Stomach (tissue), 4 donors: Measurements from ENCODE around the gene VAMP5.

Experiments used
- POLR2AphosphoS5 ChIP-seq, 3 donors: sonication (generic); formaldehyde crosslinking; IDR thresholded peaks; one replicate each; pipeline ENCODE4 v1.6.1; 2016; ENCODE audit warnings: antibody characterized with exemption in 3 of 3
- TF ChIP-seq, protein P1 (sequence below), 7 experiments: fragments of 450-650 bp in 4 of 7; fragments of 200-600 bp in 3 of 7; sonication (generic) in 3 of 7; IDR thresholded peaks; one replicate each; pipeline ENCODE4 v1.5.1; 2016 to 2019; ENCODE audit warnings: antibody characterized with exemption in 7 of 7, control low read depth in 2 of 7, mild to moderate bottlenecking in 1 of 7

DNA sequence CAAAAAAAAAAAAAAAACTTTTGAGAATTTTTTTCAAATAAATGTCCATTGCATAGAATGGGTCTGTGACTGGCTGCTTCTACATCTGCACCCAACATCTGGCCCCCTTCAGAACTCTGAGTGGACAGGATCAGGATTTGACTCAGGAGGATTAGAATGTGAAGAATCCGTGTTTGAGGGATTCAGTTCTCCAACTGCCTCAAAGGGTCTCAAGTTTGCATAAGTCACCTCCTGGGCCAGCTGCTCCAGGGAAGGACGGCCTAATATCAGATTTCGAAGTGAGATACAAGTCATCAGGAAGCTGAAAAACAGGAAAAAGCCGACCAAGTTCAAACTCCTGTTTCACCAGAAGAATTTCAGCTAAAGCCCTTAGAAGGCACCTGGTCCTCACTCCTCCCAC, 34.4 kb upstream of the VAMP5 start:
- peak in 1 of 3 donors; percentile 21 for TF ChIP-seq POLR2AphosphoS5 (IDR thresholded peaks at IDR 0.05)
- TF ChIP-seq, protein P1, sequence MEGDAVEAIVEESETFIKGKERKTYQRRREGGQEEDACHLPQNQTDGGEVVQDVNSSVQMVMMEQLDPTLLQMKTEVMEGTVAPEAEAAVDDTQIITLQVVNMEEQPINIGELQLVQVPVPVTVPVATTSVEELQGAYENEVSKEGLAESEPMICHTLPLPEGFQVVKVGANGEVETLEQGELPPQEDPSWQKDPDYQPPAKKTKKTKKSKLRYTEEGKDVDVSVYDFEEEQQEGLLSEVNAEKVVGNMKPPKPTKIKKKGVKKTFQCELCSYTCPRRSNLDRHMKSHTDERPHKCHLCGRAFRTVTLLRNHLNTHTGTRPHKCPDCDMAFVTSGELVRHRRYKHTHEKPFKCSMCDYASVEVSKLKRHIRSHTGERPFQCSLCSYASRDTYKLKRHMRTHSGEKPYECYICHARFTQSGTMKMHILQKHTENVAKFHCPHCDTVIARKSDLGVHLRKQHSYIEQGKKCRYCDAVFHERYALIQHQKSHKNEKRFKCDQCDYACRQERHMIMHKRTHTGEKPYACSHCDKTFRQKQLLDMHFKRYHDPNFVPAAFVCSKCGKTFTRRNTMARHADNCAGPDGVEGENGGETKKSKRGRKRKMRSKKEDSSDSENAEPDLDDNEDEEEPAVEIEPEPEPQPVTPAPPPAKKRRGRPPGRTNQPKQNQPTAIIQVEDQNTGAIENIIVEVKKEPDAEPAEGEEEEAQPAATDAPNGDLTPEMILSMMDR (IDR thresholded peaks at IDR 0.05) = no peak
